NCI-H2029 treated with DMSO at 0.1 percent for 48 hours (cell line): ENCODE results near the gene POLR2E.
A peak's percentile ranks its signal among the peaks of the same experiment; 100 is the strongest.

Experiments used
- DNase-seq: peaks from one replicate; lab custom pipeline; 2025; lab: John Stamatoyannopoulos, UW

The POLR2E gene

DNA sequence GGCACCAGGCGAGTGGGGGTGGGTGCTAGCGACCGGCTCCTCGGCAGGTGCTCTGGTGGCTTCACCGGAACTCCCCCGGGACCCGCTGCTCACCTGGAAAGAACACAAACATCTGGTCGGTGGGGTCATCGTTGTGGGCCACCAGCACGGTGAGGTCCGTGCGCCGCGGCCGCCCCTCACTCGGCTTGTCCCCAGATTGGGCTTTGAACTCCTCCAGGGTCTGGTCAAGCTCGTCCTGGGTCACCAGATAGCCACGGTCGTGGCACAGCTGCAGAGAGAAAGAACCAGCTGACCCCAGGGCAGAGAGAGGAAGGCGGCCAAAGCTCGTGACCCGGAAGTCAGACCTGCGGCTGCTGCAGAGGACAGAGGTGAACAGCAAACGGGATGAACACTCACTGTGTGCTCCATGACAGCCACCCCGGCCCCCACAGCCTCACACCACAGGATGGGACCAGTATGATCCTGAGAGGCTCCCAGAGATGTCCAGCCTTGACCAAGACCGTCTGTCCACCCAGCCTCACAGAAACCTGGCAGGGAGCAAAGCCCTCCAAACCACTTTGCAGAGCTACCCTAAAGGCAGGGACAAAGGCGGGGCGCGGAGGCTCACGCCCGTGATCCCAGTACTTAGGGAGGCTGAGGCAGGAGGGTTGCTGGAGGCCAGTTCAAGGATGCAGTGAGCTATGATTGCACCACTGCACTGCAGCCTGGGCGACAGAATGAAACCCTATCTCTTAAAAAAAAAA, 1.2 kb downstream of the POLR2E start:
- DNase-seq = no peak

DNA sequence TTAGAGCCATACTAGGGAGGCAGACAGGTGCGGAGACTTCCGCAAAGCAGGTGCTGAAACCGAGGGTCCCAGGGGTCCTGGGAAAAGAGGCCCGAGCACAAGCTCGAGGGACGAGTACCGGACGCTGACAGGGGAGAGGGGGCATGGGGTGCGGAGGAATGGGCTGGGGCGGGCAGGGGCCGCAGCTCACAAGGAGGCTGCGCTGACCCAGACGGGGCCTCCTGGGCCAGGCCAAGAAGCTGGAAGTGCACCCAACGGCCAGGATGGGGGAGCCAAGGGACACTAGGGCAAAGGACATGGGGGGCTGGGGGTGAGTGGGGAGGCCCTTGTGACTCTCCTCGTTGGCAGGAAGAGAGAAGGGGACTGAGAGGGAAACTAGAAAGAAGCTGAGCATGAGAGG, 1.8 kb downstream of the POLR2E start:
- DNase-seq = no peak

DNA sequence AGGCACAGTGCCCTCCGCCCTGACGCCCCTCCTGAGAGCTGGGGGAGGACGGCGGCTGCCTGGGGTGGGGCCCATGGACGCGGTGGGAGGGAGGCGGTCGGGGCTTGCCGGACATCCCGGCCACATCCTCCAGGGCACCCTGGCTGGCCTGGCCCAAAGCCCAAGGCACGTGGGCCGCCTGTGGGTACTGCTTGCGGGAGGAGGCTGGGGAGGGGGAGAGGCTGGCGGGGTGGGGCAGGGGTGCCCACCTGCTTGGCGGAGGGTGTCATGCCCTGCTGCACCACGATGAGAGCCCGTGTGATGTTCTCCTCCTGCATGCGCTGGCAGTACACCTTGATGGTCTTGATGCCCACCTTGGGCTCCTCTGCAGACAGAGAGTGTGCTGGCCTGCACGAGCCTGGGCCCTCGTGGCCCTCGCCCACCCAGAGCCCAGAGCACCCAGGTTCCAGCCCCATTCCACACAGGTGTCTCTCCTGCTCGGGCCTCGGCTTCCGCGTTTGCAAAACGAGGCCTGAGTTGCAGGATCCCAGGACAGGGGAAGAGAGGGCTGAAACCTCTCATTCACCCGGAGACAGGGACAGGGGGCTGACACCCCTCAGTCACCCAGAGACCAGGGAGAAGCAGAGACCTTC, 3.5 kb downstream of the POLR2E start:
- DNase-seq = no peak

DNA sequence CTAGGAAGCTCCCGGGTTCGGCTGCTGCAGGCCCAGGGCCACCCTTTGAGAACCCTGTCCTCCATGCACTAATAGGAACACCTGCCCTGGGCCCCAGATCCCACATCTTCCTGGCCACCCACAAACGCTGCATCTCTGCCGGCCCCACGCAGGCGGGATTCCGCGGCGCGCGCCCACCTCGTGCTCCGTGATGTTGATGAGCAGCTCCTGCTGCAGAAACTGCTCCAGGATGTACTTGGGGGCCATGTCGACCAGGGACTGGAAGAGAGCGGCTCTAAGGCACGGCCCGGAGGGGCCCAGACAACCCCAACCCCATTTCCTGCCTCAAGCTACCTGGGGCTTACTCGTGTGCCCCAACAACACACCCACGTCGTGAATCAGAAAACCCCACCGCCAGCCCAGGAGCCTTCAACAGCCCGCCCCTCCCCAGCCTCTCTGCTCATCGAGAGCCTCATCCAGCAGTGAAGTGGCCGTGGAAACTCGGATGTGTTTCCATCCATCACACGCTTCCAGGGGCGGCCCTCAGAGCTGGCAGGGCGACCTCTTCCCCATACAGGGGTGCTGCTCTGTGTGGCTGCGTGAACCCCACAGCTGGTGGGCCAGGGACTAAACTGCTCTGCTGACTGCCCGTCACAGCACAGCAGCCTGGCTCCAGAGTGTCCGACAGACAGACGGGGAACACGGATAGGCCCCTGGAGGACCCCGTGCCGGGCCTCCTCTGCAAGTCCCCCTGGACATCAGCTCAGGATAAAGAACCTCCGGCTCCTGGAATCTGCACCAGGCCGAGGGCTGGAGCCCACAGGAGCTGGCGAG, 4.2 kb downstream of the POLR2E start:
- no peak for DNase-seq

DNA sequence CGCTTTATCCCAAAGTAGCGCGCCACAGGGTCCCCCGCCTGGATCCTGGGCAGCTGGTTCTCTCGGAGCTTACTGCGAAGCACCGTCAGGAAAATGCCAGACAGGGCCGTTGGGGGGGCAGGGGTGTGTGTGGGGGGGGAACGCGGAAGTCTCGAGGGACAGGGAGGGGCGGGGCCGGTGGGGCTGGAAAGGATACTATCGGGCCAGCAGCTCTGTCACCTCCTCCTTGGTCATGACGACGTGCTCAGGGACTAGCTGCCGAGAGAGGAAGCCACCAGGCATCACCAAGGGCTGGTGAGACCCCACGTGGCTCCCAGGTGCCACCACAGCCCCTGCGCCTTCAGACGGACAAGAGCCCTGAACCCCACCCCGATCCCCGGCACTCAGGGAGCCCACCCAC, 5.3 kb downstream of the POLR2E start:
- DNase-seq = no peak

DNA sequence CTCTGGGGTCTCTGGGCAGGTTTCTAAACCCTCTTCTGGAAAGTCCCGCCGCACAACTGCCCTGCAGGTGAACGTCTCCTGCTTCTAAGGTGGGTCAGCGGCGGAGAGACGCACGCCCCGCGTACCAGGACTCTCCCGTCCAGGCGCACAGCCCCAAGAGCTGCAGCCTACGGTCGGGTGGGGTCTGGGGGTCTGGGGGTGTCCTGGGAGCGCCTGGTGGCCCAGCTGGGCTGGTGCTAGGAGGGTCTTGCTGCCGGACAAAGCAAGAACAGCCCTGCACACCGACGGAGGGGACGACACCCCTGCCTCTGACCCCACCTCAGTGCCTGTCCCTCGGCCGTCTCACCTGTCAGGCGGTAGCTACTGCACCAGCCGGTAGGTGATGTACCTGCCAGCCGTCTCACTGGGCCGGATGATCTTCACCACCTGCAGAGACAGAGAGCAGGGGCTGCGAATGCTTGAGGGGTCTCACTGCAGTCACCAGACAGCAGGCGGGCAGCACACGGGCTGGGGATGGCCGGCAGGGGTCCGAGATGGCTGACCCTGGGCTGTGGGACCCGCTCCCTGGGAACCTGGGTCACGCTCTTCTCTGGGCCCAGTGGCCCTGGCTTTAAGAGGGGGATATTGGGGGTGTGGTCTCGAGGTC, 5.9 kb downstream of the POLR2E start:
- DNase-seq = no peak

DNA sequence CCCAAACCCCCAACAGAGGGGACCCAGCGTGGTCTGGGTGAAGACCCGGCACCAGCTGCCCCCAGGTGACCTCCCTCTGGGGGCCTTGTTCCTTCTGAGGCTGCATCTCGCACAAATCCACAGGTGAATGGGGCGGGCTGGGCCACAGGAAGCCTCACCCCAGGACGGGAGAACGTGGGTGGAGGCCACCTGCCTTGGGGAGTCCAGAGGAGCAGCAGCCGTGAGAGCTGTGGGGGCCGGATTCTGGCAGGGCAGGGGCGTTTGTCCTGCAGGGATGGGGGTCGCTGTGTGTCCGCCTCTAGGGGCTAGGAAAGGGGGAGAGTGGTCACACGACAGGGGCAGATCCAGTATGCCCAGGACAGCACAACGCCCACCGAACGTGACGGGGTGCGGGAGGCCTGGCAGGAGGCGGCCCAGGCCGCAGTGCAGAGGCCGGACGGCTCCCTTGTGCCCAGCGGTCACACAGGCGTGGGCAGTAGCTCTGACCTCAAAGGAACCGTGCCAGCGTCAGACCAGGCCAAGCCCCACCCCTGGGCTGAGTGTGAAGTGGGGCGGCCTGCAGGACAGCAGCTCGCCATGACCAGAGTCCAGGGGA, 6.7 kb downstream of the POLR2E start:
- no peak for DNase-seq

DNA sequence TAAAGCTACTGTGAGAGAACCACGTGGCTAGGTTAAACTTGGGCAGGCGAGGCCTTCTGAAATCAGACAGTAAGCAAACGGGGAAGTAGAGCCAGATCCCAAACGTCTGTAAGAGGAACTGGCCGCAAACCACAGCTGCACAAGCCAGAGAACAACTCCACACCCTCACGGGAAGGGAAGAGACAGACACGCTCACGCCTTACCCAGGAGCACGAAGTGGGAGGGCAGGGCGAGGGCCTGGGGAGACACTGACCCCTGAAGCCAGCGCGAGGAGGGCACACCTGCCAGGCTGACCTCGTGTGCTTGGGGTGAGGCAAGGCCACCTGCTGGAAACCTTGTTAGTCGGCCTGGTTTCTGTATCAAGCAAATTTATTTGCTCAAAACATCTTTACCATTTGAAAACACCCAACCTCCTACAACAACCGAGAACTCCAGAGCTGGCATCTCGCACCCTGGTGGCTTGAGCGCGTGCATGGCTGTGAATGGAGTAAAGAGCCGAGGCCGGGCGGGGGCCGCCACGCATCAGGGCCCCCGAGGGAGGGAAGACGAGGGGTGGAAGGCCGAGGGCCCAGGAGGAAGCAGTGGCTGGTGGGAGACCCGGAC, 7.3 kb downstream of the POLR2E start:
- no peak for DNase-seq

DNA sequence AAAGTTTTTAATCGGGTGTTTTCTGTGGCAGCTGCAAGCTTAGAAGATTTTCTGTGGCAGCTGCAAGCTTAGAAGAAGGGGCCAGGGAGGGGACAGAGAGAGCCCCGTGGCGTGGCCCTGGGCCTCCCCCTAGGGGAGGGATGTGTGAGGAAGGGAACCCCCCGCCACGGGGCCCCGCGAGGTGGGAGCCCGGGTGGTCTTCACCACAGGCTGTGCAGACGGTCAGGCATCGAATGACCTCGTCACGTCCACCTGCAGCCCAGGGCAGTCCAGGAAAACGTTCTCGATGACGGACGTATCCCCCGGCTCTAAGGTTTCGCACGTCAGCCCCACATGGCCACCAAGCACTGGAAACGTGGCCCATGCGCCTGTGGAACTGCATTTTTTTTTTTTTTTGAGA, 8.6 kb downstream of the POLR2E start:
- no peak for DNase-seq

DNA sequence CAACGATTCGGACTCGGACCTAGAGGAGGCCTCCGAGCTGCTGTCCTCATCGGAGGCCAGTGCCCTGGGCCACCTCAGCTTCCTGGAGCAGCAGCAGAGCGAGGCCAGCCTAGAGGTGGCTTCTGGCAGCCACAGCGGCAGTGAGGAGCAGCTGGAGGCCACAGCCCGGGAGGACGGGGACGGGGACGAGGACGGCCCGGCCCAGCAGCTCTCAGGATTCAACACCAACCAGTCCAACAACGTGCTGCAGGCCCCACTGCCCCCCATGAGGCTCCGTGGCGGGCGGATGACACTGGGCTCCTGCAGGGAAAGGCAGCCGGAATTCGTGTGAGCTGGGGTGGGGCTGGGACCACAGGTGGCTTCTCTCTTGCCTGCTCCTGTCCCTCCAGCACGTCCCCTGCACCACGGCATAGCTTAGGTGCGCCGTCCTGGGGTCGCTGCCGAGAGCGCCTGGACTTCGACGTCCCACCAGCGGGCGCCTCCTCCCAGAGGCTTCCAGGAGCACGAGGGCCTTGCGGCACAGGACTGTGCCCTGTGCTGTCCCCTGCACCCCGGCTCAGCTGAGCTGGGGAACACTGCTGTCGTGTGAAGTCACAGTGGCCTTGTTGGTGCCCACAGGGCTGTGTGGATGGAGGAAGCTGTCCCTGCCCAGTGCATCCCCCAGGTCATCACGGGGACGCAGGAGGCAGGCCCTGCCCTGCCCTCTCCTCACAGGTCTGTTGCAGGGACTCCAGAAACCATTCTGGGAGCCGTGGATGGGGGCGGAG, 9.3 kb downstream of the POLR2E start:
- no peak for DNase-seq

DNA sequence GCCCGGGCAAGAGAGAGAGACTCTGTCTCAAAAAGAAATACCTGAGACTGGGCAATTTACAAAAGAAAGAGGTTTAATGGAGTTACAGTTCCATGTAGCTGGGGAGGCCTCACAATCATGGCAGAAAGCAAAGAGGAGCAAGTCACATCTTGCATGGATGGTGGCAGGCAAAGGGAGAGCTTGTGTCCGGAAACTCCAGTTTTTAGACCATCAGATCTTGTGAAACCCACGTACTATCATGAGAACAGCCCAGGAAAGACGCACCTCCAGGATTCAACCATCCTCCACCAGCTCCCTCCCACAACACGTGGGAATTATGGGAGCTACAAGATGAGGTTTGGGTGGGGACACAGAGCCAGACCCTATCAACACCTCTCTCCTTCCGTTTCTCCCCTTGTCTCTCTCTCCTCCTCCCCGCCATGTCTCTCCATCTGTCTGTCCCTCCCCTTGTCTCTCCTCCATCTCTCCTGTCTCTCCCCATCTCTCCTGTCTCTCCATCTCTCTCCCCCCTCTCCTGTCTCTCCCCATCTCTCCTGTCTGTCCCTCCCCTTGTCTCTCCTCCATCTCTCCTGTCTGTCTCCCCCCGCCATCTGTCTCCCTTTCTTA, 10.0 kb downstream of the POLR2E start:
- DNase-seq = no peak

DNA sequence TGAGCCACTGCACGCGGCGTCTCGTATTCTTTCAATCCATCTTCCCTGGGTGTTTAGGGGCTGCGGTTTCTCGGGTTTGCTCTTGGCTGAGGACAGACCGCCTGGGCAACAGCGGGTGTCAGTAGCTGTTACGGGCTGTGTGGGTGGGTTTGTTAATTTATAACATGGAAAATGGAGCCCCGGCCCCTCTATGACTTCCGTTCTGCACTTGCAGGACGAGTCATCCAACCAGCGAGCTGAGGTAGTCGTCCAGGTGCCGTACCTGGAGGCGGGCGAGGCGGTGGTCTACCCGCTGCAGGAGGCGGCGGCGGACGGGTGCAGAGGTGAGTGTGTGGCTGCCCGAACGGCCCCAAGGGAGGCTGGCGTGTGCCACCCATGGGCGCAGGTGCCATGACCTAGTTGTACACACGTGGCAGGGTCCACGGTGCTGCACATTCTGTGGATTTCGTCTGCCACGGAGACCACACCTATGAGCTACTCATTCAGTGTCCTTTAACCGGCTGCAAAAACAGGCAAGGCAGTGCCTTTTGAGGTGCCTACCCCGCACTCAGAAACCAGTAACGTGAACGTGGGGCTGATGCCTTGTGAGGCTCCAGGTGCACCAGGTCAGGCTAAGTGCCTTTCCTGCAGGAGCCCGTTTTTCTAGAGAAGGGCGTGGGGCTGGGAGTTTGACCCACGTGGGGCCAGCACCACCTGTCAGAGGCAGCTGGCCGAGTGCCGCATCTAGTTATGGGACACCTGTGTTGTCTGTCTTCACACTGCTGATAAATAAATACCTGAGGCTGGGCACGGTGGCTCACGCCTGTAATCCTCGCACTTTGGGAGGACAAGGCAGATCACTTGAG, 10.9 kb downstream of the POLR2E start:
- no peak for DNase-seq

DNA sequence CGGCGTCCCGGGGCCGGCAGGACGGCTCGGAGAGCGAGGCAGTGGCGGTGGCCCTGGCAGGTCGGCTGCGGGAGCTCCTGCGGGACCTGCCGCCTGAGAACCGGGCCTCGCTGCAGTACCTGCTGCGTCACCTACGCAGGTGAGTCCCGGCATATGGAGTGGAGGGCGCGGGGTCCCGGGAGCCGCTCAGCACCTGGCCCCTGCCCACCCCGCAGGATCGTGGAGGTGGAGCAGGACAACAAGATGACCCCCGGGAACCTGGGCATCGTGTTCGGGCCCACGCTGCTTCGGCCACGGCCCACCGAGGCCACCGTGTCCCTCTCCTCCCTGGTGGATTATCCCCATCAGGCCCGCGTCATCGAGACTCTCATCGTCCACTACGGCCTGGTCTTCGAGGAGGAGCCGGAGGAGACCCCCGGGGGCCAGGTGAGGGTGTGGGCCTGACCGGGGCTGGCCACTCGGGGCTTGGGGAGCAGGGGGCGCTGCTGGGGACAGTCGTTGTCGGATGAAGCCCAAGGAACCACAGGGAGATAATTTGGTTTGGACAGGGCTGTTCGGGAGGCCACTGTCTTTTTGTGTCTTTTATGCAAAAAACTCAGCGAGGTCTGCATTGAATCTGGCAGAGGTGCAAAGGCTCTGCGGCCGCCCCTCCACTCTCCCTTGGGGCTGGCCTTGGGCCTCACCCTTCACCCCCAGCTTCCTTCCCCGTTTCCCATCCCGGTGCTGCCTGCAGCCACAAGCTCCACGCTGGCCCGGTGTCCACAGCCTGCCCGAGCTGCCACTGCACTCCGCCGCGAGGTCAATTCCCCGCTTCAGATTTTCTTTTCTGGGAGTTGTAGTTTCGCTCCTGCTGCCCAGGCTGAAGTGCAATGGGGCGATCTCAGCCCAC, 12.0 kb downstream of the POLR2E start:
- no peak for DNase-seq

DNA sequence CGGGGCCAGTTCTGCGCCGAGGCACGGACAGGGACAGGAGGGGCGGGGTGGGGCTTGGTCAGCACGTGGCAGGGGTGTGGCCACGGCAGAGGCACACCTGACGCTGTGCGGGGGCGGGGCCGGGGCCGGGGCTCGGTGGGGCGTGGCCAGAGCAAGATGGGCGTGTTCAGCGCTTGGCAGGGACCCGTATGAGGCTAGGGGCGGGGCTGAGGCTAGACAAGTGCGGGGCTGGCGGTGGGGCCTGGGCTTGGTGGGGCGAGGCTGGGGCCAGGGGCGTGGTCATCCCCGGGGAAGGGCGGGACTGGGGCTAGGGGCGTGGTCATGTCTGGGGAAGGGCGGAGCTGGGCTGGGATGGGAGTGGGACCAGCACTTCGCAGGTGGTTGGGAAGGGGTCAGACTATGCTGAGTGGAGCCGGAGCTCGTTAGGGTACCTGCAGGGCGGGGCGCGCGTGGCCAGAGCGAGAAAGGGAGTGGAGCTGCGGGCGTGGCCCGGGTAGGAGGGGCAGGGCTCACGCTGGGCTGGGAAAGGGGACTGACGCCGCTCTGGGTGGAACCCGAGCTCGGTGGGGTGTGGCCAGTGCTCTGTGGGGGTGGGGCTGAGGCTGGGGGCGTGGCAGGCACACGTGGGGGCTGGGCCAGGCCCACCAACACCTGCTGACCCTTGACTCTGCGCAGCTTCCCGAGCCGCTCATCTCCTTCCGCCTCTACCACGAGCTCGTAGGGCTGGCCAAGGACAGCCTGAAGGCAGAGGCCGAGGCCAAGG, 12.8 kb downstream of the POLR2E start:
- peak; percentile 93 for DNase-seq

DNA sequence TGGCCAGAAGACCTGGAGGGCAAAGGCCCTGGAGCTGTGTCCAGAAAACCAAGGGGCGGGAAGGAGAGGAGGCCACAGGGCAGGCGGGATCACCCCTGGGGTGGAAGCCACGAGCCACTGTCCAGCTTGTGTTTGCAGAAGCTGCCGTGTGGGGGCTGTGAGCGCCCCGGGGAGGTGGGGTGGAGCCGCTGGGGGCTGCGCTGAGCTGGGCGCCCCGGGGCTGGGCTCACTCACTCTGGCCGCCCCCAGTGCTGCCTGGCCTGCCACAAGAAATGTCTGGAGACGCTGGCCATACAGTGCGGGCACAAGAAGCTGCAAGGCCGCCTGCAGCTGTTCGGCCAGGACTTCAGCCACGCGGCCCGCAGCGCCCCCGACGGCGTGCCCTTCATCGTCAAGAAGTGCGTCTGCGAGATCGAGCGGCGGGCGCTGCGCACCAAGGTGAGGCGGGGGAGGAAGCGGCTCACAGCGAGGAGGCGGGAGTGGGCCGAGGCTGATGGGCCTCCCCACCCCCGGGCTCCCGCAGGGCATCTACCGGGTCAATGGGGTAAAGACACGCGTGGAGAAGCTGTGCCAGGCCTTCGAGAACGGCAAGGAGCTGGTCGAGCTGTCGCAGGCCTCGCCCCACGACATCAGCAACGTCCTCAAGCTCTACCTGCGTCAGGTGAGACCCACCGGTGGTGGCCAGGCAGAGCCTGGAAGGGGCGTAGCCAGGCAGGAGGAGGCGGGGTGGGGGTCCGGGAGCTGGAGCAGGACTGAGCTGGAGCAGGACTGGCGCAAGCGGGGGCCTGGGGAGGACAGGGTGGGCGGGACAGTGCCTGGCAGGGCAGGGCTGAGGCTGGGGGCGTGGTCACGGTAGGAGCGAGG, 13.6 kb downstream of the POLR2E start:
- DNase-seq = no peak

DNA sequence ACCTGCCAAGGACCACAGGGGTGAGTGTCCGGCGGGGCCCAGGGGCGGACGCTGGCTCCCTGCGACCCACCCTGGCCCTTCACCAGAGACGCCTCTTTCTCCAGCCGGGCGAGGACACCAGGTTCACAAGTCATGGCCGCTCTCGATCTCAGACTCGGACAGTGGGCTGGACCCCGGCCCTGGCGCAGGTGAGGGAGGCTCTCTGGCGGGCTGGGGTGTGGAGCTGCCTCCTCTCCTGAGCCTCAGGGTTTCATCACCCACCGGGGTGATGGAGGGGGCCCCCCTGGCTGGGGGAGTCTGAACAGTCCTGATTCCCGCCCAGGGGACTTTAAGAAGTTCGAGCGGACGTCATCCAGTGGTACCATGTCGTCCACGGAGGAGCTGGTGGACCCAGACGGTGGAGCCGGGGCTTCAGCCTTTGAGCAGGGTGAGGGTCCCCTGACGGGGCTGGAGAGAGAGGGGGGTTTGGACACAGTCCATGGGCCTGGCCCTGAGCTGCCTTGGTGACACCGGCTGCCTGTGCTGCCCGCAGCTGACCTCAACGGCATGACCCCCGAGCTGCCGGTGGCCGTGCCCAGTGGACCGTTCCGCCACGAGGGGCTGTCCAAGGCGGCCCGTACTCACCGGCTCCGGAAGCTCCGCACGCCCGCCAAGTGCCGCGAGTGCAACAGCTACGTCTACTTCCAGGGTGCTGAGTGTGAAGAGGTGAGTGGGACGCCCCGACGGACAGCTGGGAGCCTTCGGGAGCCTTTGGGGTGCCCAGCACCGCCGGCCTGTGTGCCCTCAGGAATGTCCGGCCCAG, 14.6 kb downstream of the POLR2E start:
- DNase-seq = no peak
